Measurements from ENCODE around the gene ZCCHC24.

DNA sequence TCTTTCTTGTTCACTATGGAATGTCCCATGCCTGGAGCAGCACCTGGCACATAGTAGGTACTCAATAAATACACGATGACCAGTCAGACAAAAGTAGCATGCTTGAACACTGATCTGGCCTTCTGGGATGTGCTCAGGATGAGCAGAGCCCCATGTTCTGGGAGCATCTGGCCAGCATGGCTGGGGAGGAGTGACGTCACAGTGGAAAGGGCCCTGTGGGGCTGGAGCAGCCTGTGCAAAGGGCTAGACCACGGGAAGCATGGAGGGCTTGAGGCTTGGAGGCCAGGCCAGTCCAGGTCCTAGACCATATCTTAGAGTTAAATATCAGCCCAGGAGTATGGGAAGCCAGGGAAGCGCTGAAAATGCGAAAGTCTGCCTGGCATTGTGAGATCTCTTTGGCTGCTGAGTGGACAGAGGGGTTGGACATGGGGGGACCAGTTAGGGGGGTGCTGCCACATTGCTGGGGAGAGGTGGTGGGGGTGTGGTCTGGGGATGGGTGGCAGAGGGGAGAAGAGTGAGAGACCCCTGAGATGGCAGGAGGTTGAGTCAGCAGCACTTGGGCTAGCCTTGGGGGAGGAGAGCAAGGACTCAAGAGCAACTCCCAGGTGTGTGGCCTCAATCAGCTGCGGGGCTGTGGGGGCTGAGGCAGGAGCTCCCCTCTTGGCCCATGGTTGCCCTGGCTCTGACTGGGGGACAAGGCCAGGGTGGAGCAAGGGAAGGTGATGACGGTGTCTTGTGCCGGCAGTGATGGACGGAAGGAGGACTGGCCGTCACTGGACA is 34.9 kb downstream of the ZCCHC24 start:
- TF ChIP-seq, protein P1, sequence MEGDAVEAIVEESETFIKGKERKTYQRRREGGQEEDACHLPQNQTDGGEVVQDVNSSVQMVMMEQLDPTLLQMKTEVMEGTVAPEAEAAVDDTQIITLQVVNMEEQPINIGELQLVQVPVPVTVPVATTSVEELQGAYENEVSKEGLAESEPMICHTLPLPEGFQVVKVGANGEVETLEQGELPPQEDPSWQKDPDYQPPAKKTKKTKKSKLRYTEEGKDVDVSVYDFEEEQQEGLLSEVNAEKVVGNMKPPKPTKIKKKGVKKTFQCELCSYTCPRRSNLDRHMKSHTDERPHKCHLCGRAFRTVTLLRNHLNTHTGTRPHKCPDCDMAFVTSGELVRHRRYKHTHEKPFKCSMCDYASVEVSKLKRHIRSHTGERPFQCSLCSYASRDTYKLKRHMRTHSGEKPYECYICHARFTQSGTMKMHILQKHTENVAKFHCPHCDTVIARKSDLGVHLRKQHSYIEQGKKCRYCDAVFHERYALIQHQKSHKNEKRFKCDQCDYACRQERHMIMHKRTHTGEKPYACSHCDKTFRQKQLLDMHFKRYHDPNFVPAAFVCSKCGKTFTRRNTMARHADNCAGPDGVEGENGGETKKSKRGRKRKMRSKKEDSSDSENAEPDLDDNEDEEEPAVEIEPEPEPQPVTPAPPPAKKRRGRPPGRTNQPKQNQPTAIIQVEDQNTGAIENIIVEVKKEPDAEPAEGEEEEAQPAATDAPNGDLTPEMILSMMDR (IDR thresholded peaks at IDR 0.05) = no peak
- TF ChIP-seq ZFX (IDR thresholded peaks at IDR 0.05; ENCODE audit: borderline replicate concordance) = no peak
